Left ventricle myocardium inferior (tissue), 1 donor: ENCODE results near the gene PRR19. TPM values are rescaled to one million over a fixed set of nuclear protein-coding genes. Genes with fewer than 3 reads are reported as not detected.
"Not testable (repeated sequence)": the region's sequence is repeated elsewhere in the genome, so short reads cannot be mapped to it uniquely, and the experiment has no call there.

ENCODE experiments used
- DNase-seq: peaks from one replicate; pipeline ENCODE4 v3.0.0-alpha.2; 2020
- H3K27ac ChIP-seq: fragments of 200-600 bp; replicated peaks from 2 replicates; pipeline ENCODE4 v1.8.0; 2021
- H3K27me3 ChIP-seq: fragments of 200-600 bp; 2 replicates; pipeline ENCODE4 v1.8.0; 2021; ENCODE audit warnings: low read depth
- H3K36me3 ChIP-seq: fragments of 200-600 bp; 2 replicates; pipeline ENCODE4 v1.8.0; 2021
- H3K4me1 ChIP-seq: fragments of 200-600 bp; 2 replicates; pipeline ENCODE4 v1.8.0; 2021
- H3K4me3 ChIP-seq: fragments of 200-600 bp; 2 replicates; pipeline ENCODE4 v1.8.0; 2021; ENCODE audit warnings: mild to moderate bottlenecking, moderate library complexity
- H3K9me3 ChIP-seq: fragments of 200-600 bp; replicated peaks from 2 replicates; pipeline ENCODE4 v1.8.0; 2021
- CTCF ChIP-seq: fragments of 200-600 bp; IDR thresholded peaks from 2 replicates; pipeline ENCODE4 v1.8.0; 2021; ENCODE audit warnings: antibody characterized with exemption, mild to moderate bottlenecking, borderline replicate concordance
- intact Hi-C: fragments of 100-400 bp; cut with micrococcal nuclease; formaldehyde crosslinking; loops from one replicate; pipeline ENCODE4 v1.11.0; 2022
- total RNA-seq: library from RNA; stranded (reverse); fragmentation: NEBNext Ultra II Directional; extraction: Animal tissue kit (Norgen Biotek cat#: 25700); gene quantifications from one replicate; pipeline ENCODE4 v1.2.1, GENCODE V29; 2021
- donor health status: DM: no; HTN: yes; CAD: no; lungs with severe emphysema.

PRR19 gene
- total RNA-seq, 1 donor from 2014 or later, result not detected

GRCh38 chr19:42334697-42335373 lies 32.9 kb downstream of the PRR19 start:
- no peak overlapping the region for H3K4me3 ChIP-seq
- H3K9me3 ChIP-seq, result no peaks in the 10 kb centered on the region
- H3K36me3 ChIP-seq, result peaks cover 37% of the 10 kb centered on the region
- no peak for TF ChIP-seq CTCF
- DNase-seq, result no peak
- intact Hi-C loops, result no loop called here
- no peaks in the 10 kb centered on the region for H3K27me3 ChIP-seq
- peaks cover 21% of the 10 kb centered on the region for H3K4me1 ChIP-seq
- no peak overlapping the region for H3K27ac ChIP-seq

- peaks cover 37% of the 10 kb centered on the region for H3K36me3 ChIP-seq
- no peak for TF ChIP-seq CTCF
- intact Hi-C loops, result no loop called here
- DNase-seq, result no peak
- no peaks in the 10 kb centered on the region for H3K27me3 ChIP-seq
- no peaks in the 10 kb centered on the region for H3K9me3 ChIP-seq
- H3K4me1 ChIP-seq, result peaks cover 15% of the 10 kb centered on the region
- no peak overlapping the region for H3K27ac ChIP-seq
- H3K4me3 ChIP-seq, result no peak overlapping the region
Measured at GRCh38 chr19:42335374-42335936, 33.5 kb downstream of the PRR19 start.

GRCh38 chr19:42335971-42336370 lies 34.0 kb downstream of the PRR19 start:
- no peak overlapping the region for H3K4me3 ChIP-seq
- no peaks in the 10 kb centered on the region for H3K27me3 ChIP-seq
- no peak overlapping the region for H3K27ac ChIP-seq
- H3K36me3 ChIP-seq, result peaks cover 37% of the 10 kb centered on the region
- no peak for DNase-seq
- peaks cover 15% of the 10 kb centered on the region for H3K4me1 ChIP-seq
- intact Hi-C loops, result no loop called here
- no peak for TF ChIP-seq CTCF
- H3K9me3 ChIP-seq, result no peaks in the 10 kb centered on the region

GRCh38 chr19:42339126-42339860 lies 37.4 kb downstream of the PRR19 start:
- H3K4me1 ChIP-seq, H3K27ac ChIP-seq, H3K9me3 ChIP-seq, H3K27me3 ChIP-seq, H3K4me3 ChIP-seq, DNase-seq, intact Hi-C loops: not testable (repeated sequence)
- H3K36me3 ChIP-seq, result peaks cover 64% of the 10 kb centered on the region

- H3K4me1 ChIP-seq, intact Hi-C loops, H3K9me3 ChIP-seq, DNase-seq, H3K4me3 ChIP-seq, H3K27ac ChIP-seq, H3K27me3 ChIP-seq: not testable (repeated sequence)
- H3K36me3 ChIP-seq, result peaks cover 70% of the 10 kb centered on the region
Measured at GRCh38 chr19:42339922-42340321, 38.0 kb downstream of the PRR19 start.

- intact Hi-C loops, result no loop called here
- Histone ChIP-seq H3K36me3 (peaks cover 69% of the 10 kb centered on the region), H3K4me1 (no peaks in the 10 kb centered on the region), H3K27ac (no peak overlapping the region), H3K9me3 (no peaks in the 10 kb centered on the region), H3K27me3 (no peaks in the 10 kb centered on the region), H3K4me3 (no peak overlapping the region)
- TF ChIP-seq CTCF, result no peak
- DNase-seq, result no peak
Measured at GRCh38 chr19:42343344-42344110, 41.6 kb downstream of the PRR19 start.
